Neural cell (in vitro differentiated cells): ENCODE data around the gene MIAT. TPM values are rescaled to one million over a fixed set of nuclear protein-coding genes. Genes with fewer than 3 reads are reported as not detected.

Experiments used
- H2AFZ ChIP-seq: fragments of 200-600, 300-800 bp; sonication (generic), shearing (Covaris generic); 2 replicates; pipeline ENCODE4 v1.6.0; 2014; ENCODE audit warnings: low read depth, mild to moderate bottlenecking, antibody characterized with exemption, low read length, moderate library complexity
- H3F3A ChIP-seq: fragments of 200-600 bp; shearing (Covaris generic); 2 replicates; pipeline ENCODE4 v1.6.1; 2016; ENCODE audit warnings: mild to moderate bottlenecking, moderate library complexity, mixed read lengths, antibody characterized with exemption, low read length; ENCODE audit not compliant: insufficient read depth, poor library complexity, severe bottlenecking
- H3K27ac ChIP-seq: fragments of 200-600, 300-800 bp; sonication (generic), shearing (Covaris generic); 2 replicates; pipeline ENCODE4 v1.5.1; 2014; ENCODE audit warnings: mild to moderate bottlenecking, low read length, moderate library complexity
- H3K27me3 ChIP-seq: fragments of 300-800, 200-600 bp; sonication (generic), shearing (Covaris generic); 2 replicates; pipeline ENCODE4 v1.6.0; 2014; ENCODE audit warnings: mild to moderate bottlenecking, low read depth, low read length, moderate library complexity; ENCODE audit not compliant: insufficient read depth
- H3K36me3 ChIP-seq: fragments of 300-800, 200-600 bp; sonication (generic), shearing (Covaris generic); 2 replicates; pipeline ENCODE4 v1.5.1; 2014; ENCODE audit warnings: mild to moderate bottlenecking, antibody characterized with exemption, low read length, moderate library complexity; ENCODE audit not compliant: insufficient read depth
- H3K4me2 ChIP-seq: fragments of 300-800, 200-600 bp; sonication (generic), shearing (Covaris generic); 2 replicates; pipeline ENCODE4 v1.6.0; 2014; ENCODE audit warnings: mild to moderate bottlenecking, low read length
- H3K4me3 ChIP-seq: fragments of 300-800, 200-600 bp; sonication (generic), shearing (Covaris generic); 2 replicates; pipeline ENCODE4 v1.5.1; 2014; ENCODE audit warnings: mild to moderate bottlenecking, low read length, moderate library complexity
- H3K79me2 ChIP-seq: fragments of 200-600 bp; shearing (Covaris generic); replicated peaks from 2 replicates; pipeline ENCODE4 v1.6.0; 2014; ENCODE audit warnings: mild to moderate bottlenecking, low read length, moderate library complexity; ENCODE audit not compliant: insufficient read depth
- H3K9ac ChIP-seq: fragments of 300-800, 200-600 bp; sonication (generic), shearing (Covaris generic); 2 replicates; pipeline ENCODE4 v1.6.1; 2016; ENCODE audit warnings: mild to moderate bottlenecking, low read length, mixed read lengths
- H3K9me2 ChIP-seq: fragments of 200-600 bp; shearing (Covaris generic); 2 replicates; pipeline ENCODE4 v1.6.1; 2016; ENCODE audit warnings: mild to moderate bottlenecking, low read length, mixed read lengths; ENCODE audit not compliant: insufficient read depth
- H3K9me3 ChIP-seq: fragments of 200-600, 300-800 bp; sonication (generic), shearing (Covaris generic); 2 replicates; pipeline ENCODE4 v1.6.1; 2016; ENCODE audit warnings: mild to moderate bottlenecking, mixed run types, low read length, moderate library complexity, mixed read lengths
- H4K20me1 ChIP-seq: fragments of 200-600 bp; shearing (Covaris generic); 2 replicates; pipeline ENCODE4 v1.6.1; 2016; ENCODE audit warnings: mild to moderate bottlenecking, mixed run types; ENCODE audit not compliant: insufficient read depth
- EP300 ChIP-seq: fragments of 450-650 bp; conservative IDR thresholded peaks from 2 replicates; pipeline ENCODE4 v1.6.1; 2014; ENCODE audit warnings: antibody characterized with exemption, mild to moderate bottlenecking, moderate library complexity; ENCODE audit not compliant: poor library complexity, severe bottlenecking
- EZH2 ChIP-seq: fragments of 200-600, 300-800 bp; shearing (Covaris generic), sonication (generic); IDR thresholded peaks from 2 replicates; pipeline ENCODE4 v1.6.1; 2014; ENCODE audit warnings: antibody characterized with exemption, low read length, borderline replicate concordance, mild to moderate bottlenecking; ENCODE audit not compliant: insufficient read depth, poor library complexity, severe bottlenecking
- MXI1 ChIP-seq: fragments of 450-650 bp; conservative IDR thresholded peaks from 2 replicates; pipeline ENCODE4 v1.6.1; 2014; ENCODE audit warnings: antibody characterized with exemption, mild to moderate bottlenecking; ENCODE audit not compliant: poor library complexity, severe bottlenecking
- POLR2AphosphoS5 ChIP-seq: IDR thresholded peaks from 2 replicates; pipeline ENCODE4 v1.6.1; 2012
- RAD21 ChIP-seq: fragments of 450-650 bp; conservative IDR thresholded peaks from 2 replicates; pipeline ENCODE4 v1.6.1; 2014; ENCODE audit warnings: antibody characterized with exemption, mild to moderate bottlenecking, moderate library complexity
- REST ChIP-seq: IDR thresholded peaks from 2 replicates; pipeline ENCODE4 v1.6.1; 2012; ENCODE audit warnings: borderline replicate concordance
- SMC3 ChIP-seq: fragments of 450-650 bp; conservative IDR thresholded peaks from 2 replicates; pipeline ENCODE4 v1.6.1; 2014; ENCODE audit warnings: antibody characterized with exemption, mild to moderate bottlenecking, moderate library complexity; ENCODE audit not compliant: poor library complexity
- TAF1 ChIP-seq: IDR thresholded peaks from 2 replicates; pipeline ENCODE4 v1.6.1; 2012; ENCODE audit warnings: low read depth
- polyA plus RNA-seq: library from polyadenylated mRNA; depleted of rRNA; stranded (reverse); fragments of >200 nt; gene quantifications from 2 replicates; pipeline ENCODE4 v1.2.3, GENCODE V29; 2014
- TF ChIP-seq, protein P1 (sequence below): fragments of 450-650 bp; IDR thresholded peaks from 2 replicates; pipeline ENCODE4 v1.5.1; 2014; ENCODE audit warnings: antibody characterized with exemption, mild to moderate bottlenecking, moderate library complexity; ENCODE audit not compliant: poor library complexity, severe bottlenecking

Gene MIAT
- polyA plus RNA-seq, 1 donor from 2014 or later, result 529 TPM

GRCh38 chr22:26672590-26673468, 15.4 kb downstream of the MIAT start:
- TF ChIP-seq, protein P1, sequence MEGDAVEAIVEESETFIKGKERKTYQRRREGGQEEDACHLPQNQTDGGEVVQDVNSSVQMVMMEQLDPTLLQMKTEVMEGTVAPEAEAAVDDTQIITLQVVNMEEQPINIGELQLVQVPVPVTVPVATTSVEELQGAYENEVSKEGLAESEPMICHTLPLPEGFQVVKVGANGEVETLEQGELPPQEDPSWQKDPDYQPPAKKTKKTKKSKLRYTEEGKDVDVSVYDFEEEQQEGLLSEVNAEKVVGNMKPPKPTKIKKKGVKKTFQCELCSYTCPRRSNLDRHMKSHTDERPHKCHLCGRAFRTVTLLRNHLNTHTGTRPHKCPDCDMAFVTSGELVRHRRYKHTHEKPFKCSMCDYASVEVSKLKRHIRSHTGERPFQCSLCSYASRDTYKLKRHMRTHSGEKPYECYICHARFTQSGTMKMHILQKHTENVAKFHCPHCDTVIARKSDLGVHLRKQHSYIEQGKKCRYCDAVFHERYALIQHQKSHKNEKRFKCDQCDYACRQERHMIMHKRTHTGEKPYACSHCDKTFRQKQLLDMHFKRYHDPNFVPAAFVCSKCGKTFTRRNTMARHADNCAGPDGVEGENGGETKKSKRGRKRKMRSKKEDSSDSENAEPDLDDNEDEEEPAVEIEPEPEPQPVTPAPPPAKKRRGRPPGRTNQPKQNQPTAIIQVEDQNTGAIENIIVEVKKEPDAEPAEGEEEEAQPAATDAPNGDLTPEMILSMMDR, result peak; percentile 82
- peak; percentile 14 for TF ChIP-seq EP300
- TF ChIP-seq EZH2, result no peak
- peak; percentile 37 for TF ChIP-seq REST
- TF ChIP-seq SMC3, result peak; percentile 52
- TF ChIP-seq MXI1, result peak; percentile 60
- TF ChIP-seq TAF1, result no peak
- TF ChIP-seq RAD21, result peak; percentile 57
- peak; percentile 44 for TF ChIP-seq POLR2AphosphoS5
- H4K20me1 ChIP-seq, result no peaks in the 10 kb centered on the region
- H3K4me2 ChIP-seq, result peak overlapping the region; percentile 78
- no peaks in the 10 kb centered on the region for H3K79me2 ChIP-seq
- peaks cover 5% of the 10 kb centered on the region for H3F3A ChIP-seq
- no peaks in the 10 kb centered on the region for H3K36me3 ChIP-seq
- no peaks in the 10 kb centered on the region for H3K9me2 ChIP-seq
- H3K9me3 ChIP-seq, result no peaks in the 10 kb centered on the region
- peak overlapping the region; percentile 64 for H3K9ac ChIP-seq
- H3K4me3 ChIP-seq, result peak overlapping the region; percentile 72
- H3K27ac ChIP-seq, result peak overlapping the region; percentile 86
- H3K27me3 ChIP-seq, result no peaks in the 10 kb centered on the region
- peak overlapping the region; percentile 16 for H2AFZ ChIP-seq

GRCh38 chr22:26673486-26673885, 16.1 kb downstream of the MIAT start:
- Histone ChIP-seq H3K27ac (peak overlapping the region; percentile 86), H4K20me1 (no peaks in the 10 kb centered on the region), H2AFZ (no peak overlapping the region), H3K4me2 (peak overlapping the region; percentile 78), H3F3A (peaks cover 5% of the 10 kb centered on the region), H3K27me3 (no peaks in the 10 kb centered on the region), H3K9ac (peak overlapping the region; percentile 64), H3K9me3 (no peaks in the 10 kb centered on the region), H3K9me2 (no peaks in the 10 kb centered on the region), H3K36me3 (no peaks in the 10 kb centered on the region), H3K79me2 (no peaks in the 10 kb centered on the region), H3K4me3 (peak overlapping the region; percentile 72)
- no peak for TF ChIP-seq EP300
- no peak for TF ChIP-seq POLR2AphosphoS5
- TF ChIP-seq TAF1, result no peak
- TF ChIP-seq, protein P1, result no peak
- TF ChIP-seq SMC3, result no peak
- TF ChIP-seq MXI1, result no peak
- no peak for TF ChIP-seq EZH2
- no peak for TF ChIP-seq REST
- no peak for TF ChIP-seq RAD21
